H1 (cell line): ENCODE measurements around the gene HAS3. TPM values are rescaled to one million over a fixed set of nuclear protein-coding genes. Genes with fewer than 3 reads are reported as not detected.
A peak's percentile ranks its signal among the peaks of the same experiment; 100 is the strongest.

Experiments used
- CTCF ChIA-PET: fragments of 300-600 bp; sonication (Branson Sonifier 250); formaldehyde crosslinking; loops from one replicate; lab custom pipeline; 2021; ENCODE audit not compliant: partially characterized antibody; lab: Charles Lee
- POLR2A ChIA-PET: fragments of 300-600 bp; sonication (Branson Sonifier 250); formaldehyde crosslinking; loops from one replicate; lab custom pipeline; 2021; ENCODE audit warnings: inconsistent platforms; ENCODE audit not compliant: partially characterized antibody; lab: Charles Lee
- DNase-seq, 2 experiments: peaks; one replicate each; pipeline versions ENCODE4 v3.0.0 to v3.0.0-alpha.2; 2010 to 2022; ENCODE audit warnings: low spot score in 2 of 2, low read depth in 1 of 2, mixed read lengths in 1 of 2
- FAIRE-seq: peaks from 2 replicates; lab custom pipeline; 2011; peaks lifted over from hg19 to GRCh38; lab: Jason Lieb, UNC
- H2AFZ ChIP-seq: 2 replicates; pipeline ENCODE4 v1.8.1; 2012; ENCODE audit warnings: low read length, inconsistent platforms
- H2AK5ac ChIP-seq: 2 replicates; pipeline ENCODE4 v1.6.1; 2013; ENCODE audit warnings: low read depth, low read length
- H2BK120ac ChIP-seq: replicated peaks from 2 replicates; pipeline ENCODE3; 2013; ENCODE audit warnings: low read depth, low read length, inconsistent platforms
- H2BK12ac ChIP-seq: 2 replicates; pipeline ENCODE4 v1.6.1; 2013; ENCODE audit warnings: low read depth, low read length
- H2BK15ac ChIP-seq: 2 replicates; pipeline ENCODE4 v1.6.1; 2013; ENCODE audit warnings: low read length
- H2BK20ac ChIP-seq: 2 replicates; pipeline ENCODE4 v1.6.1; 2013; ENCODE audit warnings: low read length
- H2BK5ac ChIP-seq: 2 replicates; pipeline ENCODE4 v1.6.1; 2013; ENCODE audit warnings: low read depth, low read length
- H3K14ac ChIP-seq: 2 replicates; pipeline ENCODE4 v1.6.1; 2013; ENCODE audit warnings: inconsistent platforms; ENCODE audit not compliant: insufficient read length
- H3K18ac ChIP-seq: 2 replicates; pipeline ENCODE4 v1.6.1; 2013; ENCODE audit warnings: low read length; ENCODE audit errors: extremely low read depth
- H3K23ac ChIP-seq: 2 replicates; pipeline ENCODE4 v1.6.1; 2013; ENCODE audit warnings: inconsistent platforms; ENCODE audit not compliant: insufficient read length
- H3K23me2 ChIP-seq: 2 replicates; pipeline ENCODE4 v1.6.1; 2013; ENCODE audit warnings: low read depth, low read length
- H3K27ac ChIP-seq: 2 replicates; pipeline ENCODE4 v1.6.1; 2011; ENCODE audit warnings: low read depth, low read length, inconsistent platforms
- H3K27me3 ChIP-seq, 4 experiments: replicated peaks in 1 of 4; 1 replicate in 1 of 4; 2 replicates in 3 of 4; pipeline versions ENCODE4 v1.6.1 to v1.8.1; 2011 to 2013; ENCODE audit warnings: low read length in 3 of 4, mild to moderate bottlenecking in 3 of 4, inconsistent platforms in 2 of 4, mixed read lengths in 2 of 4, moderate library complexity in 1 of 4; ENCODE audit not compliant: control insufficient read depth in 3 of 4, insufficient read depth in 3 of 4; ENCODE audit errors: extremely low read depth in 1 of 4
- H3K36me3 ChIP-seq, 4 experiments: 2 replicates each; pipeline versions ENCODE4 v1.6.1 to v1.8.1; 2011 to 2013; ENCODE audit warnings: mild to moderate bottlenecking in 4 of 4, low read length in 3 of 4, moderate library complexity in 2 of 4, control low read depth in 1 of 4, inconsistent platforms in 1 of 4; ENCODE audit not compliant: insufficient read depth in 4 of 4, control insufficient read depth in 2 of 4
- H3K4ac ChIP-seq: replicated peaks from 2 replicates; pipeline ENCODE3; 2013; ENCODE audit warnings: low read length, low read depth, mixed read lengths, inconsistent platforms; ENCODE audit not compliant: insufficient read length
- H3K4me1 ChIP-seq, 4 experiments: replicated peaks in 1 of 4; 1 replicate in 1 of 4; 2 replicates in 3 of 4; pipeline versions ENCODE4 v1.6.1 to v1.8.1; 2011 to 2013; ENCODE audit warnings: low read length in 3 of 4, inconsistent platforms in 2 of 4, mixed read lengths in 1 of 4; ENCODE audit not compliant: insufficient read depth in 4 of 4, control insufficient read depth in 3 of 4
- H3K4me2 ChIP-seq, 2 experiments: 2 replicates each; pipeline versions ENCODE4 v1.6.1 to v1.8.1; 2011 to 2013; ENCODE audit warnings: low read depth in 2 of 2, low read length in 2 of 2, control low read depth in 1 of 2, inconsistent platforms in 1 of 2, mild to moderate bottlenecking in 1 of 2; ENCODE audit not compliant: insufficient read depth in 1 of 2
- H3K4me3 ChIP-seq, 4 experiments: fragments of 200-600, 300-600 bp in 1 of 4; sonication (generic), shearing (Covaris generic), sonication (Bioruptor Twin) in 1 of 4; 2 replicates each; pipeline versions ENCODE4 v1.5.1 to v1.8.1; 2011 to 2016; ENCODE audit warnings: low read length in 4 of 4, low read depth in 3 of 4, control low read depth in 2 of 4, inconsistent platforms in 2 of 4, mild to moderate bottlenecking in 2 of 4, mixed read lengths in 1 of 4, moderate library complexity in 1 of 4; ENCODE audit not compliant: insufficient read depth in 2 of 4; ENCODE audit errors: extremely low read depth in 1 of 4
- H3K56ac ChIP-seq: replicated peaks from 2 replicates; pipeline ENCODE3; 2013; ENCODE audit warnings: low read depth, mild to moderate bottlenecking, mixed read lengths, low read length, inconsistent platforms; ENCODE audit not compliant: insufficient read length
- H3K79me1 ChIP-seq: 2 replicates; pipeline ENCODE4 v1.6.1; 2013; ENCODE audit warnings: low read depth, low read length, control low read depth
- H3K79me2 ChIP-seq, 2 experiments: 2 replicates each; pipeline versions ENCODE4 v1.6.1 to v1.8.1; 2012 to 2013; ENCODE audit warnings: low read length in 2 of 2, mild to moderate bottlenecking in 2 of 2, inconsistent platforms in 1 of 2; ENCODE audit not compliant: insufficient read depth in 2 of 2, control insufficient read depth in 1 of 2
- H3K9ac ChIP-seq, 4 experiments: replicated peaks in 1 of 4; 1 replicate in 1 of 4; 2 replicates in 3 of 4; pipeline versions ENCODE4 v1.6.1 to v1.8.1; 2011 to 2013; ENCODE audit warnings: low read depth in 3 of 4, low read length in 3 of 4, control low read depth in 2 of 4, mild to moderate bottlenecking in 2 of 4, moderate library complexity in 2 of 4, inconsistent platforms in 1 of 4; ENCODE audit errors: extremely low read depth in 1 of 4
- H3K9me3 ChIP-seq, 2 experiments: 2 replicates each; pipeline versions ENCODE4 v1.6.1 to v1.8.1; 2012 to 2013; ENCODE audit warnings: mild to moderate bottlenecking in 2 of 2, moderate library complexity in 2 of 2, control low read depth in 1 of 2, inconsistent platforms in 1 of 2, low read depth in 1 of 2, low read length in 1 of 2, mixed read lengths in 1 of 2; ENCODE audit not compliant: insufficient read depth in 2 of 2
- H4K20me1 ChIP-seq, 2 experiments: replicated peaks in 1 of 2; 2 replicates each; pipeline versions ENCODE3 to v1.8.1; 2011 to 2013; ENCODE audit warnings: inconsistent platforms in 2 of 2, low read length in 2 of 2, mild to moderate bottlenecking in 1 of 2; ENCODE audit not compliant: insufficient read depth in 2 of 2, control insufficient read depth in 1 of 2
- H4K5ac ChIP-seq: 2 replicates; pipeline ENCODE4 v1.6.1; 2013; ENCODE audit warnings: low read length, low read depth, mixed read lengths, inconsistent platforms; ENCODE audit not compliant: insufficient read length
- H4K8ac ChIP-seq: 2 replicates; pipeline ENCODE4 v1.8.0; 2013; ENCODE audit warnings: mild to moderate bottlenecking, moderate library complexity, low read length, inconsistent platforms; ENCODE audit not compliant: insufficient read depth; ENCODE audit errors: extremely low read depth
- H4K91ac ChIP-seq: replicated peaks from 2 replicates; pipeline ENCODE3; 2013; ENCODE audit warnings: low read length, mixed read lengths, inconsistent platforms; ENCODE audit not compliant: insufficient read length
- BRCA1 ChIP-seq: IDR thresholded peaks from 2 replicates; pipeline ENCODE4 v1.6.1; 2012; ENCODE audit warnings: low read depth, low read length, improper control_type of control experiment
- CTBP2 ChIP-seq: IDR thresholded peaks from 2 replicates; pipeline ENCODE4 v1.7.0; 2011; ENCODE audit warnings: borderline replicate concordance, mild to moderate bottlenecking, moderate library complexity, mixed read lengths, low read length; ENCODE audit not compliant: insufficient read depth, insufficient read length
- CTCF ChIP-seq, 3 experiments: IDR thresholded peaks; 1 replicate in 2 of 3; 2 replicates in 1 of 3; pipeline versions ENCODE4 v1.5.1 to v1.6.1; 2011; ENCODE audit warnings: low read length in 3 of 3, mild to moderate bottlenecking in 3 of 3, inconsistent platforms in 2 of 3, low read depth in 1 of 3, moderate library complexity in 1 of 3; ENCODE audit not compliant: insufficient read depth in 1 of 3; ENCODE audit errors: control extremely low read depth in 1 of 3
- GABPA ChIP-seq: IDR thresholded peaks from 2 replicates; pipeline ENCODE4 v1.6.1; 2011; ENCODE audit warnings: mild to moderate bottlenecking, low read length, moderate library complexity, borderline replicate concordance; ENCODE audit not compliant: insufficient read depth
- GTF2F1 ChIP-seq: IDR thresholded peaks from 2 replicates; pipeline ENCODE4 v1.6.1; 2012; ENCODE audit warnings: low read depth, low read length, improper control_type of control experiment, borderline replicate concordance
- KDM5A ChIP-seq: fragments of 200-600 bp; IDR thresholded peaks from 2 replicates; pipeline ENCODE4 v1.7.1; 2012; ENCODE audit warnings: mild to moderate bottlenecking, low read length, inconsistent platforms, mixed read lengths
- POLR2A ChIP-seq, 2 experiments: IDR thresholded peaks; 1 replicate in 1 of 2; 2 replicates in 1 of 2; pipeline ENCODE4 v1.6.1; 2011; ENCODE audit warnings: low read depth in 2 of 2, low read length in 2 of 2, mild to moderate bottlenecking in 2 of 2; ENCODE audit errors: control extremely low read depth in 1 of 2
- SAP30 ChIP-seq: fragments of 300-600 bp; sonication (generic); IDR thresholded peaks from 2 replicates; pipeline ENCODE4 v1.7.1; 2012; ENCODE audit warnings: low read length, moderate library complexity, mild to moderate bottlenecking, inconsistent platforms; ENCODE audit not compliant: insufficient read depth, insufficient replicate concordance
- SP1 ChIP-seq: IDR thresholded peaks from 2 replicates; pipeline ENCODE4 v1.6.1; 2011; ENCODE audit warnings: low read depth, low read length
- TBP ChIP-seq: IDR thresholded peaks from 2 replicates; pipeline ENCODE4 v1.6.1; 2011; ENCODE audit warnings: low read depth, low read length, improper control_type of control experiment
- WGBS, 2 experiments: shearing (Covaris generic) in 1 of 2; methylation state at CpG; one replicate each; pipeline versions ENCODE4 v1.1.6 to v1.1.7; 2013 to 2015; ENCODE audit warnings: low lambda C conversion rate in 2 of 2, mixed read lengths in 2 of 2, inconsistent platforms in 1 of 2, low coverage in 1 of 2, missing lambda C conversion rate in 1 of 2; ENCODE audit not compliant: insufficient replicate concordance in 2 of 2, insufficient coverage in 1 of 2, insufficient read length in 1 of 2; ENCODE audit errors: extremely low coverage in 1 of 2, missing lambda C conversion rate in 1 of 2; 5-methylcytosine and 5-hydroxymethylcytosine counted together
- polyA plus RNA-seq, 7 experiments: library from polyadenylated mRNA; depleted of rRNA in 3 of 7; stranded (reverse) in 5 of 7; unstranded in 2 of 7; fragments of >200 nt in 5 of 7; fragments of 200-250 nt in 2 of 7; gene quantifications; 1 replicate in 5 of 7; 2 replicates in 1 of 7; 4 replicates in 1 of 7; pipeline versions ENCODE4 v1.2.1 to v1.2.3, GENCODE V29; 2011 to 2013; ENCODE audit warnings: missing spikeins in 2 of 7, mixed read lengths in 2 of 7
- total RNA-seq: library from RNA; stranded (reverse); fragmentation: NEBNext Ultra II Directional; extraction: Animal tissue kit (Norgen Biotek cat#: 25700); gene quantifications from 2 replicates; pipeline ENCODE4 v1.2.1, GENCODE V29; 2021

The HAS3 gene
- total and polyA plus RNA-seq, 2 of the 8 experiments (the other 6 are each of a cell fraction or from before 2014, with no cell fraction given) = 32.1 to 69.6 TPM

GRCh38 chr16:69150146-69150865, 44.9 kb downstream of the HAS3 start:
- H4K5ac ChIP-seq = no peak overlapping the region
- H3K79me2 ChIP-seq = peaks cover 0 to 4% of the 10 kb centered on the region in 2 experiments; a peak in 1 of 4 replicates
- peak overlapping the region; percentile 38; the same call in 1 of the 2 replicates for H3K27ac ChIP-seq
- H3K14ac ChIP-seq = no peak overlapping the region
- no peak overlapping the region for H2BK12ac ChIP-seq
- no peaks in the 10 kb centered on the region for H3K23me2 ChIP-seq
- peaks cover 0 to 3% of the 10 kb centered on the region in 2 experiments for H4K20me1 ChIP-seq
- no peak overlapping the region for H3K9ac ChIP-seq
- H3K56ac ChIP-seq = no peak overlapping the region
- no peaks in the 10 kb centered on the region for H3K79me1 ChIP-seq
- DNase-seq (peak in 1 of 2 experiments; percentile 57), FAIRE-seq (peak; percentile 79)
- H2AFZ ChIP-seq = no peak overlapping the region
- no peak overlapping the region for H2BK15ac ChIP-seq
- H2BK120ac ChIP-seq = no peak overlapping the region
- no peak overlapping the region for H2BK5ac ChIP-seq
- H3K4me1 ChIP-seq = no peaks in the 10 kb centered on the region
- no peak overlapping the region for H3K23ac ChIP-seq
- no peak overlapping the region for H3K4me2 ChIP-seq
- 78% methylated on average over 16 of the region's 16 CpGs; no CpG with 5 or more reads in 1 of the 2 experiments for WGBS, 2 experiments
- no peaks in the 10 kb centered on the region for H3K27me3 ChIP-seq
- CTCF ChIA-PET = interaction anchor here (0.6 to 5.4 kb wide), 37 partner anchors 8 to 786 kb away, joined by 3 to 65 read pairs (median 4); partner anchors contain the start of gene PDF
- H3K9me3 ChIP-seq = no peaks in the 10 kb centered on the region
- H2BK20ac ChIP-seq = no peak overlapping the region
- no peak overlapping the region for H3K4ac ChIP-seq
- no peak overlapping the region for H3K4me3 ChIP-seq
- no peak overlapping the region for H4K91ac ChIP-seq
- H3K18ac ChIP-seq = no peak overlapping the region
- H2AK5ac ChIP-seq = no peak overlapping the region
- POLR2A ChIA-PET = interaction anchor here (0.8 to 1.3 kb wide), 2 partner anchors 16 to 176 kb away, joined by 3 read pairs; no protein-coding TSS in a partner anchor
- H4K8ac ChIP-seq = no peak overlapping the region
- peaks cover 28 to 59% (median 46%) of the 10 kb centered on the region in 4 experiments for H3K36me3 ChIP-seq
- TF ChIP-seq CTBP2 (no peak), KDM5A (no peak), BRCA1 (no peak), SAP30 (no peak), SP1 (no peak), GTF2F1 (no peak), GABPA (no peak), CTCF (IDR thresholded peaks at IDR 0.05; ENCODE audit: control extremely low read depth in 1 of 3, insufficient read depth in 1 of 3, low read depth in 1 of 3, low read length in 3 of 3) (peak in 2 of 3 experiments; percentile 66 to 75; a peak in 3 of 4 replicates), POLR2A (IDR thresholded peaks at IDR 0.05; ENCODE audit: control extremely low read depth in 1 of 2, low read depth in 2 of 2, low read length in 2 of 2) (no peak), TBP (no peak)
